Peyer's patch (tissue), 4 donors: Measurements from ENCODE around the gene HDAC1. TPM values are rescaled to one million over a fixed set of nuclear protein-coding genes. Genes with fewer than 3 reads are reported as not detected.
A peak's percentile ranks its signal among the peaks of the same experiment; 100 is the strongest.
"Not testable (repeated sequence)": the region's sequence is repeated elsewhere in the genome, so short reads cannot be mapped to it uniquely, and the experiment has no call there.

Experiments used
- DNase-seq, 3 donors: peaks; one replicate each; pipeline ENCODE4 v3.0.0-alpha.2; 2017 to 2019
- H3K27ac ChIP-seq, 4 donors: fragments of 200-600 bp; sonication (generic); one replicate each; pipeline ENCODE4 v1.5.1; 2016 to 2019
- H3K27me3 ChIP-seq, 2 donors: fragments of 200-600 bp; sonication (generic); one replicate each; pipeline ENCODE4 v1.5.1; 2019
- H3K36me3 ChIP-seq, 3 donors: fragments of 200-600 bp; sonication (generic); one replicate each; pipeline ENCODE4 v1.5.1; 2016 to 2019
- H3K4me1 ChIP-seq, 4 donors: fragments of 200-600 bp; sonication (generic); one replicate each; pipeline ENCODE4 v1.5.1; 2016 to 2019
- H3K4me3 ChIP-seq, 4 donors: fragments of 200-600 bp; sonication (generic); 1 replicate in 3 of 4; 2 replicates in 1 of 4; pipeline ENCODE4 v1.5.1; 2016 to 2019; ENCODE audit warnings: mild to moderate bottlenecking in 1 of 4
- H3K9me3 ChIP-seq, 4 donors: fragments of 200-600 bp; sonication (generic); one replicate each; pipeline ENCODE4 v1.5.1; 2016 to 2019; ENCODE audit warnings: mild to moderate bottlenecking in 1 of 4
- CTCF ChIP-seq, 6 experiments: fragments of 450-650 bp in 4 of 6; fragments of 200-600 bp in 2 of 6; sonication (generic) in 1 of 6; IDR thresholded peaks; one replicate each; pipeline ENCODE4 v1.5.1; 2017 to 2019; ENCODE audit warnings: antibody characterized with exemption in 6 of 6, mild to moderate bottlenecking in 3 of 6, moderate library complexity in 1 of 6
- POLR2A ChIP-seq, 2 donors: fragments of 450-650 bp; IDR thresholded peaks; one replicate each; pipeline ENCODE4 v1.5.1; 2017; ENCODE audit warnings: antibody characterized with exemption in 2 of 2, mild to moderate bottlenecking in 2 of 2, moderate library complexity in 2 of 2
- total RNA-seq, 4 donors: library from RNA; depleted of rRNA; stranded (reverse); fragments of >200 nt; gene quantifications; one replicate each; pipeline ENCODE4 v1.1.0, GENCODE V29; 2016

Gene HDAC1
- total RNA-seq, 4 donors from 2014 or later = 93.0 to 147 (median 122) TPM

DNA sequence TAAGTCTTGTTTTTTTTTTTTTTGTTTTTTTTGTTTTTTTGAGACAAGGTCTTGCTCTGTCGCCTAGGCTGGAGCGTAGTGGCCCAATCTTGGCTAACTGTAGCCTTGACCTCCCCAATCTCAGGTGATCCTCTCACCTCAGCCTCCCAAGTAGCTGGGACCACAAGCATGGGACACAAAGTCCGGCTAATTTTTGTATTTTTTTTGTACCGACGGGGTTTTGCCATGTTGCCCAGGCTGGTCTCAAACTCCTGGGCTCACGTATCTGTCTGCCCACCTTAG is 34.7 kb upstream of the HDAC1 start:
- peak overlapping the region in 1 of 4 donors; percentile 94 for H3K27ac ChIP-seq
- no peaks in the 10 kb centered on the region for H3K9me3 ChIP-seq
- H3K4me1 ChIP-seq = peaks cover 0 to 16% (median 6%) of the 10 kb centered on the region in 4 donors
- TF ChIP-seq CTCF (IDR thresholded peaks at IDR 0.05) (no peak), POLR2A (IDR thresholded peaks at IDR 0.05) (no peak)
- H3K4me3 ChIP-seq = no peak overlapping the region
- no peak for DNase-seq
- H3K27me3 ChIP-seq = no peaks in the 10 kb centered on the region
- no peaks in the 10 kb centered on the region for H3K36me3 ChIP-seq

DNA sequence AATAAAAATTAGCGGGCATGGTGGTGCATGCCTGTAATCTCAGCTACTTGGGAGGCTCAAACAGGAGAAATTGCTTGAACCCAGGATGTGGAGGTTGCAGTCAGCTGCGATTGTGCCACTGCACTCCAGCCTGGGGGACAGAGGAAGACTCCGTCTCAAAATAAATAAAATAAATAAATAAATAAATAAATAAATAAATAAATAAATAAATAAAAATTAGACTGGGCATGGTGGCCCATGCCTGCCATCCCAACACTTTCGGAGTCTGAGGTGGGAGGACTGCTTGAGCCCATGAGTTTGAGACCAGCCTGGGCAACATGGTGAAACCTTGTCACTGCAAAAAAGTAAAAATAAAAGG is 28.7 kb upstream of the HDAC1 start:
- not testable (repeated sequence) for H3K4me3 ChIP-seq, H3K9me3 ChIP-seq, H3K36me3 ChIP-seq, DNase-seq, H3K27me3 ChIP-seq
- H3K27ac ChIP-seq = peak overlapping the region in 1 of 4 donors; percentile 57
- H3K4me1 ChIP-seq = peaks cover 0 to 10% (median 2%) of the 10 kb centered on the region in 4 donors

- H3K36me3 ChIP-seq = no peaks in the 10 kb centered on the region
- no peaks in the 10 kb centered on the region for H3K27me3 ChIP-seq
- H3K27ac ChIP-seq = peak overlapping the region in 2 of 4 donors; percentile 1 to 57
- no peak overlapping the region for H3K4me3 ChIP-seq
- peaks cover 0 to 10% (median 2%) of the 10 kb centered on the region in 4 donors for H3K4me1 ChIP-seq
- no peaks in the 10 kb centered on the region for H3K9me3 ChIP-seq
- no peak for DNase-seq
- TF ChIP-seq CTCF (IDR thresholded peaks at IDR 0.05) (no peak), POLR2A (IDR thresholded peaks at IDR 0.05) (no peak)
Measured at GRCh38 chr1:32263744-32264143, 28.1 kb upstream of the HDAC1 start.

DNA sequence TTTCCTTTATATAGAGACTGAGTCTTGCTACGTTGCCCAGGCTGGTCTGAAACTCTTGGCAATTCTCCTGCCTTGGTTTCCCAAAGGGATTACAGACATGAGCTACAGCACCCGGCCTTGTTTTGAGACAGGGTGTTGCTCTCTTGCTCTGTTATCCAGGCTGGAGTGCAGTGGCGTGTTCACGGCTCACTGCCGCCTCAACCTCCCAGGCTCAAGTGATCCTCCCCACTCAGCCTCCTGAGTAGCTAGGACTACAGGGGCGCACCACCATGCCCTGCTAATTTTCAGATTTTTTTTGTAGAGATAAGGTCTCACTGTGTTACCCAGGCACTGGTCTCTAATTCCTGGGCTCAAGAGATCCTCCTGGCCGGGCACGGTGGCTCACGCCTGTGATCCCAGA is 26.0 kb upstream of the HDAC1 start:
- Histone ChIP-seq H3K4me1 (peaks cover 0 to 10% (median 2%) of the 10 kb centered on the region in 4 donors), H3K27me3 (no peaks in the 10 kb centered on the region), H3K27ac (no peak overlapping the region), H3K4me3 (no peak overlapping the region), H3K36me3 (no peaks in the 10 kb centered on the region), H3K9me3 (no peaks in the 10 kb centered on the region)
- TF ChIP-seq CTCF (IDR thresholded peaks at IDR 0.05) (no peak), POLR2A (IDR thresholded peaks at IDR 0.05) (no peak)
- DNase-seq = no peak

GRCh38 chr1:32266921-32267591 is 24.8 kb upstream of the HDAC1 start:
- H3K36me3 ChIP-seq = no peaks in the 10 kb centered on the region
- H3K27ac ChIP-seq = peak overlapping the region in 2 of 4 donors; percentile 30 to 52
- DNase-seq = no peak
- H3K27me3 ChIP-seq = no peaks in the 10 kb centered on the region
- no peak overlapping the region for H3K4me3 ChIP-seq
- H3K9me3 ChIP-seq = no peaks in the 10 kb centered on the region
- peaks cover 0 to 10% (median 2%) of the 10 kb centered on the region in 4 donors for H3K4me1 ChIP-seq
- TF ChIP-seq POLR2A (IDR thresholded peaks at IDR 0.05) = no peak
- TF ChIP-seq CTCF (IDR thresholded peaks at IDR 0.05) = no peak

DNA sequence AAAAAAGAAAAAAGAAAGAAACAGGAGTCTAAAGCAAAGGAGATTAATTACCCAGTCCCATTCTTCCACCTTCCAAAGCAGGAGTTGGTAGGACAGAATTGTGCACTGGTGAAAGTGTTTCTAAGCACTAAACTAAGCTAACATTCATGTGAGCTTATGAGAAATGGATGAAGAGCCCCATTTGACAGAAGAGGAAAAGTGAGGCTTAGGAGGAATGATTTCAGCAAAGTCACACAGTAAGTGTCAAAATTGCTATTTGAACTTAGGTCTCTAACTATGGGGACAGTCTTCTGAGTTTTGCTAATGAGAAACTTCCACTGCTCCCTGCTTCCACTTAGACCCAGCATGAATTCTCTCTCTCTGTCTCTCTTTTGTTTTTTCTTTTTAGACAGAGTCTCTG is 22.1 kb upstream of the HDAC1 start:
- no peaks in the 10 kb centered on the region for H3K27me3 ChIP-seq
- no peak for DNase-seq
- H3K36me3 ChIP-seq = no peaks in the 10 kb centered on the region
- H3K27ac ChIP-seq = no peak overlapping the region
- TF ChIP-seq CTCF (IDR thresholded peaks at IDR 0.05) (no peak), POLR2A (IDR thresholded peaks at IDR 0.05) (no peak)
- no peak overlapping the region for H3K4me3 ChIP-seq
- peaks cover 0 to 12% (median 8%) of the 10 kb centered on the region in 4 donors for H3K4me1 ChIP-seq
- no peaks in the 10 kb centered on the region for H3K9me3 ChIP-seq
